Measurements from ENCODE around the gene MT1F.
A peak's percentile ranks its signal among the peaks of the same experiment; 100 is the strongest.

Gene MT1F

GRCh38 chr16:56630134-56630533 lies 27.6 kb upstream of the MT1F start:
- DNase-seq (ENCODE audit: low read depth in 1 of 2, low spot score in 1 of 2) = no peak
- Histone ChIP-seq H3K27ac (replicated peaks) (no peak overlapping the region), H3K4me3 (replicated peaks; ENCODE audit: insufficient read depth, low read length) (no peak overlapping the region), H3K27me3 (ENCODE audit: insufficient read depth, poor library complexity, severe bottlenecking) (peaks cover 57% of the 10 kb centered on the region)
- no peak for TF ChIP-seq CTCF (IDR thresholded peaks at IDR 0.05; ENCODE audit: insufficient read depth, low read length)
- no peak for TF ChIP-seq SPI1 (IDR thresholded peaks at IDR 0.05; ENCODE audit: borderline replicate concordance, low read depth)
- TF ChIP-seq GABPA (IDR thresholded peaks at IDR 0.05; ENCODE audit: low read depth) = no peak
- TF ChIP-seq POLR2AphosphoS5 (IDR thresholded peaks at IDR 0.05; ENCODE audit: low read depth) = no peak

- TF ChIP-seq POLR2AphosphoS5 (IDR thresholded peaks at IDR 0.05; ENCODE audit: low read depth) (no peak), REST (IDR thresholded peaks at IDR 0.05; ENCODE audit: insufficient replicate concordance, low read depth) (no peak), CTCF (IDR thresholded peaks at IDR 0.05; ENCODE audit: insufficient read depth, low read length) (no peak), SPI1 (IDR thresholded peaks at IDR 0.05; ENCODE audit: borderline replicate concordance, low read depth) (no peak), GABPA (IDR thresholded peaks at IDR 0.05; ENCODE audit: low read depth) (no peak)
- peaks cover 58% of the 10 kb centered on the region for H3K27me3 ChIP-seq (ENCODE audit: insufficient read depth, poor library complexity, severe bottlenecking)
- no peak overlapping the region for H3K4me3 ChIP-seq (replicated peaks; ENCODE audit: insufficient read depth, low read length)
- no peak for DNase-seq (ENCODE audit: low read depth in 1 of 2, low spot score in 1 of 2)
- no peak overlapping the region for H3K27ac ChIP-seq (replicated peaks)
Measured at GRCh38 chr16:56631197-56631596, 26.6 kb upstream of the MT1F start.

GRCh38 chr16:56631832-56632155 lies 26.0 kb upstream of the MT1F start:
- TF ChIP-seq SPI1 (IDR thresholded peaks at IDR 0.05; ENCODE audit: borderline replicate concordance, low read depth) (no peak), POLR2AphosphoS5 (IDR thresholded peaks at IDR 0.05; ENCODE audit: low read depth) (no peak), GABPA (IDR thresholded peaks at IDR 0.05; ENCODE audit: low read depth) (no peak), CTCF (IDR thresholded peaks at IDR 0.05; ENCODE audit: insufficient read depth, low read length) (no peak), REST (IDR thresholded peaks at IDR 0.05; ENCODE audit: insufficient replicate concordance, low read depth) (no peak)
- Histone ChIP-seq H3K27me3 (ENCODE audit: insufficient read depth, poor library complexity, severe bottlenecking) (peaks cover 60% of the 10 kb centered on the region), H3K4me3 (replicated peaks; ENCODE audit: insufficient read depth, low read length) (peak overlapping the region; percentile 39), H3K27ac (replicated peaks) (no peak overlapping the region)
- DNase-seq (ENCODE audit: low read depth in 1 of 2, low spot score in 1 of 2) = no peak

- H3K4me3 ChIP-seq (replicated peaks; ENCODE audit: insufficient read depth, low read length) = peak within 1 kb of the TSS; percentile 39
- TF ChIP-seq REST (IDR thresholded peaks at IDR 0.05; ENCODE audit: insufficient replicate concordance, low read depth) = no peak
- TF ChIP-seq CTCF (IDR thresholded peaks at IDR 0.05; ENCODE audit: insufficient read depth, low read length) = no peak
- no peak for TF ChIP-seq POLR2AphosphoS5 (IDR thresholded peaks at IDR 0.05; ENCODE audit: low read depth)
- TF ChIP-seq GABPA (IDR thresholded peaks at IDR 0.05; ENCODE audit: low read depth) = no peak
- TF ChIP-seq SPI1 (IDR thresholded peaks at IDR 0.05; ENCODE audit: borderline replicate concordance, low read depth) = no peak
- no peak for DNase-seq (ENCODE audit: low read depth in 1 of 2, low spot score in 1 of 2)
- peaks cover 64% of the 10 kb centered on the region for H3K27me3 ChIP-seq (ENCODE audit: insufficient read depth, poor library complexity, severe bottlenecking)
- no peak within 1 kb of the TSS for H3K27ac ChIP-seq (replicated peaks)
Measured at GRCh38 chr16:56632156-56632847, 25.5 kb upstream of the MT1F start, which contains the start of gene MT1M. Gene MT1M, plus strand, starts transcription at chr16:56632659. Its CDS starts 73 bp downstream, at chr16:56632732.

All from HL-60 (cell line).